Prostate gland (tissue), 2 donors: ENCODE data around the gene ADARB2.

Experiments used
- CTCF ChIP-seq, 4 experiments: fragments of 200-600 bp in 2 of 4; fragments of 450-650 bp in 2 of 4; sonication (generic) in 2 of 4; IDR thresholded peaks; 1 replicate in 3 of 4; 2 replicates in 1 of 4; pipeline ENCODE4 v1.5.1; 2016 to 2019; ENCODE audit warnings: antibody characterized with exemption in 4 of 4, mild to moderate bottlenecking in 2 of 4, moderate library complexity in 2 of 4
- POLR2A ChIP-seq: fragments of 450-650 bp; IDR thresholded peaks from one replicate; pipeline ENCODE4 v1.6.1; 2016; ENCODE audit warnings: antibody characterized with exemption, mild to moderate bottlenecking

- no peak for TF ChIP-seq POLR2A
- TF ChIP-seq CTCF (IDR thresholded peaks at IDR 0.05) = no peak
These were observed 582.6 kb downstream of the ADARB2 start for GRCh38 chr10:1154531-1155295.
